HuH-7 (cell line): ENCODE measurements around the gene CTNNA2.

ENCODE experiments used
- DNase-seq: peaks from one replicate; pipeline ENCODE4 v3.0.0; 2011; ENCODE audit warnings: low spot score

CTNNA2 gene

GRCh38 chr2:80496775-80497174 lies 983.9 kb downstream of the CTNNA2 start:
- DNase-seq, result no peak

GRCh38 chr2:80499095-80499494 lies 986.2 kb downstream of the CTNNA2 start:
- peak; percentile 3 for DNase-seq

GRCh38 chr2:80501874-80502624 lies 989.2 kb downstream of the CTNNA2 start:
- no peak for DNase-seq

- no peak for DNase-seq
Measured at GRCh38 chr2:80506563-80506962, 993.7 kb downstream of the CTNNA2 start.

- DNase-seq, result no peak
Measured at GRCh38 chr2:80510716-80511115, 997.9 kb downstream of the CTNNA2 start.

- DNase-seq, result no peak
Measured at GRCh38 chr2:80515964-80516363, 1003.1 kb downstream of the CTNNA2 start.

GRCh38 chr2:80517316-80517715 lies 1004.5 kb downstream of the CTNNA2 start:
- no peak for DNase-seq

- no peak for DNase-seq
Measured at GRCh38 chr2:80519121-80519643, 1006.3 kb downstream of the CTNNA2 start.

- no peak for DNase-seq
Measured at GRCh38 chr2:80519699-80520291, 1006.9 kb downstream of the CTNNA2 start.

GRCh38 chr2:80525152-80525551 lies 1012.3 kb downstream of the CTNNA2 start:
- no peak for DNase-seq

GRCh38 chr2:80527119-80527518 lies 1014.3 kb downstream of the CTNNA2 start:
- DNase-seq, result no peak

GRCh38 chr2:80529466-80530165 lies 1016.8 kb downstream of the CTNNA2 start:
- no peak for DNase-seq

GRCh38 chr2:80530442-80531064 lies 1017.7 kb downstream of the CTNNA2 start:
- no peak for DNase-seq

- no peak for DNase-seq
Measured at GRCh38 chr2:80531319-80531718, 1018.5 kb downstream of the CTNNA2 start.

- no peak for DNase-seq
Measured at GRCh38 chr2:80545420-80546210, 1032.8 kb downstream of the CTNNA2 start.

GRCh38 chr2:80546766-80547165 lies 1033.9 kb downstream of the CTNNA2 start:
- no peak for DNase-seq

GRCh38 chr2:80547344-80547743 lies 1034.5 kb downstream of the CTNNA2 start:
- no peak for DNase-seq

GRCh38 chr2:80548469-80548868 lies 1035.6 kb downstream of the CTNNA2 start:
- no peak for DNase-seq

- no peak for DNase-seq
Measured at GRCh38 chr2:80549901-80550300, 1037.0 kb downstream of the CTNNA2 start.

- no peak for DNase-seq
Measured at GRCh38 chr2:80560326-80560725, 1047.5 kb downstream of the CTNNA2 start.

GRCh38 chr2:80568011-80568410 lies 1055.2 kb downstream of the CTNNA2 start:
- DNase-seq, result no peak

- DNase-seq, result no peak
Measured at GRCh38 chr2:80573167-80573566, 1060.3 kb downstream of the CTNNA2 start.
